DND-41 (cell line): ENCODE measurements around the gene RIPOR1.

Source experiments
- ATAC-seq: fragments of 200-7000 bp; cut with Tn5 transposase; 3 replicates; pipeline ENCODE4 v1.9.1; 2021; ENCODE audit warnings: low read depth; ENCODE audit not compliant: insufficient read depth
- DNase-seq: peaks from one replicate; pipeline ENCODE4 v3.0.0-alpha.2; 2020
- H2AFZ ChIP-seq: 2 replicates; pipeline ENCODE4 v1.6.0; 2012; ENCODE audit warnings: low read depth, low read length
- H3K27ac ChIP-seq: 2 replicates; pipeline ENCODE4 v1.5.1; 2012; ENCODE audit warnings: low read length, inconsistent platforms
- H3K27me3 ChIP-seq: fragments of 200-600 bp; sonication (generic); 2 replicates; pipeline ENCODE4 v1.6.0; 2012; ENCODE audit warnings: low read length, mild to moderate bottlenecking, inconsistent platforms; ENCODE audit not compliant: insufficient read depth, poor library complexity
- H3K36me3 ChIP-seq: 2 replicates; pipeline ENCODE4 v1.5.1; 2012; ENCODE audit warnings: low read length, inconsistent platforms; ENCODE audit not compliant: insufficient read depth
- H3K4me1 ChIP-seq: 2 replicates; pipeline ENCODE4 v1.5.1; 2012; ENCODE audit warnings: mild to moderate bottlenecking, low read length; ENCODE audit not compliant: insufficient read depth
- H3K4me2 ChIP-seq: 2 replicates; pipeline ENCODE4 v1.6.0; 2012; ENCODE audit warnings: mild to moderate bottlenecking, moderate library complexity, low read length, inconsistent platforms; ENCODE audit not compliant: insufficient read depth
- H3K4me3 ChIP-seq, 2 experiments: fragments of 200-600 bp in 1 of 2; shearing (Covaris generic) in 1 of 2; 2 replicates each; pipeline ENCODE4 v1.5.1; 2012 to 2016; ENCODE audit warnings: inconsistent platforms in 2 of 2, low read length in 2 of 2, mild to moderate bottlenecking in 2 of 2, low read depth in 1 of 2, moderate library complexity in 1 of 2
- H3K79me2 ChIP-seq: 2 replicates; pipeline ENCODE4 v1.6.0; 2012; ENCODE audit warnings: low read length, inconsistent platforms; ENCODE audit not compliant: insufficient read depth
- H3K9ac ChIP-seq: 2 replicates; pipeline ENCODE4 v1.6.0; 2012; ENCODE audit warnings: low read depth, mild to moderate bottlenecking, inconsistent platforms, low read length, moderate library complexity
- H3K9me3 ChIP-seq: 2 replicates; pipeline ENCODE4 v1.5.1; 2012; ENCODE audit warnings: low read length, moderate library complexity, mild to moderate bottlenecking, inconsistent platforms; ENCODE audit not compliant: insufficient read depth, severe bottlenecking
- H4K20me1 ChIP-seq: 2 replicates; pipeline ENCODE4 v1.6.0; 2012; ENCODE audit warnings: low read length; ENCODE audit not compliant: insufficient read depth
- EZH2 ChIP-seq: IDR thresholded peaks from 3 replicates; pipeline ENCODE4 v1.6.1; 2012; ENCODE audit warnings: borderline replicate concordance, low read depth, mild to moderate bottlenecking, moderate library complexity, low read length, inconsistent platforms; ENCODE audit not compliant: severe bottlenecking
- TF ChIP-seq, protein P1 (sequence below): IDR thresholded peaks from 2 replicates; pipeline ENCODE4 v1.5.1; 2012; ENCODE audit warnings: borderline replicate concordance, low read length, moderate library complexity, mild to moderate bottlenecking; ENCODE audit not compliant: poor library complexity, severe bottlenecking; ENCODE audit errors: extremely low read depth

RIPOR1 gene

DNA sequence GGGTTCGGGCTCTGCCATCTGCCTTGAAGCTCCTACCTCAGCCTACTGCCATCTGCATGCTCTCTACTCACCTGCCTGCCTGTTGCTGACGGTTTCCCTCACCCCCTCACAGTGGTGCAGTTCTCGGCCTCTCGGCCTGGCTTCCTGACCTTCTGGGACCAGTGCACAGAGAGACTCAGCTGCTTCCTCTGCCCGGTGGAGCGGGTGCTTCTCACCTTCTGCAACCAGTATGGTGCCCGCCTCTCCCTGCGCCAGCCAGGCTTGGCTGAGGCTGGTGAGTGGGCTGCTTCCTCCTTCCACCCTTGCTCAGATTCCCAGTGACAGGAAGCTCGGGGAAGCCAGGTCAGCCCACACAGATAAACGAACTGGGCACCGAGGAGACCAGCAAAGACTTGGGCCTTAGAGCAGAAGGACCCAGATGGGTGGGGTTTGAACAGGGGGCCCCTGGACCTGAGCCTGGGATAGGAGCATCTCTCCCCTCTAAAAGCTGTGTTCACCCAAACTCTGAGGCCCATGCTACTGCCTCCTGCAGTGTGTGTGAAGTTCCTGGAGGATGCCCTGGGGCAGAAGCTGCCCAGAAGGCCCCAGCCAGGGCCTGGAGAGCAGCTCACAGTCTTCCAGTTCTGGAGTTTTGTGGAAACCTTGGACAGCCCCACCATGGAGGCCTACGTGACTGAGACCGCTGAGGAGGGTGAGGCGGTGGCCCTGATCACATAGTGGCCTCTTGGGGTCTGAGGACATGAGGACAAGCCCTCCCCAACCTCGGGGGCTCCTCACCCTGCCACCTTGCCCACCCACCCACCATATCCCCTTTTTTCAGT lies 16.4 kb downstream of the RIPOR1 start:
- H3K36me3 ChIP-seq = peaks cover 63% of the 10 kb centered on the region
- TF ChIP-seq, protein P1, sequence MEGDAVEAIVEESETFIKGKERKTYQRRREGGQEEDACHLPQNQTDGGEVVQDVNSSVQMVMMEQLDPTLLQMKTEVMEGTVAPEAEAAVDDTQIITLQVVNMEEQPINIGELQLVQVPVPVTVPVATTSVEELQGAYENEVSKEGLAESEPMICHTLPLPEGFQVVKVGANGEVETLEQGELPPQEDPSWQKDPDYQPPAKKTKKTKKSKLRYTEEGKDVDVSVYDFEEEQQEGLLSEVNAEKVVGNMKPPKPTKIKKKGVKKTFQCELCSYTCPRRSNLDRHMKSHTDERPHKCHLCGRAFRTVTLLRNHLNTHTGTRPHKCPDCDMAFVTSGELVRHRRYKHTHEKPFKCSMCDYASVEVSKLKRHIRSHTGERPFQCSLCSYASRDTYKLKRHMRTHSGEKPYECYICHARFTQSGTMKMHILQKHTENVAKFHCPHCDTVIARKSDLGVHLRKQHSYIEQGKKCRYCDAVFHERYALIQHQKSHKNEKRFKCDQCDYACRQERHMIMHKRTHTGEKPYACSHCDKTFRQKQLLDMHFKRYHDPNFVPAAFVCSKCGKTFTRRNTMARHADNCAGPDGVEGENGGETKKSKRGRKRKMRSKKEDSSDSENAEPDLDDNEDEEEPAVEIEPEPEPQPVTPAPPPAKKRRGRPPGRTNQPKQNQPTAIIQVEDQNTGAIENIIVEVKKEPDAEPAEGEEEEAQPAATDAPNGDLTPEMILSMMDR = no peak
- no peak overlapping the region for H3K4me3 ChIP-seq
- peaks cover 57% of the 10 kb centered on the region for H3K4me1 ChIP-seq
- H3K4me2 ChIP-seq = no peak overlapping the region
- DNase-seq (no peak), ATAC-seq (no peak)
- peak overlapping the region; percentile 42; the same call in 1 of the 2 replicates for H3K27ac ChIP-seq
- H3K27me3 ChIP-seq = no peaks in the 10 kb centered on the region
- no peak overlapping the region for H3K9ac ChIP-seq
- peaks cover 19% of the 10 kb centered on the region for H3K79me2 ChIP-seq
- H2AFZ ChIP-seq = no peak overlapping the region
- no peaks in the 10 kb centered on the region for H3K9me3 ChIP-seq
- H4K20me1 ChIP-seq = peaks cover 13% of the 10 kb centered on the region; the same call in 1 of the 2 replicates

DNA sequence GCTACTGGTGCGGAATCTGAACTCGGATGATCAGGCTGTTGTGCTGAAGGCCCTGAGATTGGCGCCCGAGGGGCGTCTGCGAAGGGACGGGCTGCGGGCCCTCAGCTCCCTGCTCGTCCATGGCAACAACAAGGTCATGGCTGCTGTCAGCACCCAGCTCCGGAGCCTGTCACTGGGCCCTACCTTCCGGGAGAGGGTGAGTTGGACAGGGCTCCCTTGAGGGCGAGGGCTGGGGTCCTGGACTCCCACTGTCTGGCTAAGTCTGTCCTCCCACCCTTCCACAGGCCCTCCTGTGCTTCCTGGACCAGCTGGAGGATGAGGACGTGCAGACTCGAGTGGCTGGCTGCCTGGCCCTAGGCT lies 17.0 kb downstream of the RIPOR1 start:
- ATAC-seq = no peak
- Histone ChIP-seq H3K27me3 (no peaks in the 10 kb centered on the region), H2AFZ (no peak overlapping the region), H3K36me3 (peaks cover 57% of the 10 kb centered on the region), H3K4me3 (no peak overlapping the region), H4K20me1 (peaks cover 11% of the 10 kb centered on the region; the same call in 1 of the 2 replicates), H3K9ac (no peak overlapping the region), H3K9me3 (no peaks in the 10 kb centered on the region), H3K27ac (peak overlapping the region; percentile 42; the same call in 1 of the 2 replicates), H3K4me2 (no peak overlapping the region), H3K4me1 (peaks cover 62% of the 10 kb centered on the region), H3K79me2 (peaks cover 16% of the 10 kb centered on the region)
- TF ChIP-seq EZH2 = no peak
- TF ChIP-seq, protein P1 = no peak
- DNase-seq = no peak

- Histone ChIP-seq H4K20me1 (peaks cover 9% of the 10 kb centered on the region; the same call in 1 of the 2 replicates), H3K9me3 (no peaks in the 10 kb centered on the region), H3K4me2 (no peak overlapping the region), H3K79me2 (peaks cover 17% of the 10 kb centered on the region; the same call in 1 of the 2 replicates), H3K4me1 (peaks cover 65% of the 10 kb centered on the region), H3K4me3 (no peak overlapping the region), H3K27me3 (no peaks in the 10 kb centered on the region), H3K27ac (peak overlapping the region; percentile 99), H3K36me3 (peaks cover 53% of the 10 kb centered on the region), H3K9ac (peak overlapping the region; percentile 65), H2AFZ (no peak overlapping the region)
- TF ChIP-seq, protein P1 = peak; percentile 19
- no peak for TF ChIP-seq EZH2
- ATAC-seq (no peak), DNase-seq (no peak)
Measured at GRCh38 chr16:67546091-67546501, 17.5 kb downstream of the RIPOR1 start.
